CD4-positive, alpha-beta T cell (primary cell): Measurements from ENCODE around the gene POU2F2. TPM values are rescaled to one million over a fixed set of nuclear protein-coding genes. Genes with fewer than 3 reads are reported as not detected.
A peak's percentile ranks its signal among the peaks of the same experiment; 100 is the strongest.

Experiments used
- ATAC-seq: fragments of 200-7000 bp; cut with Tn5 transposase; one replicate; pipeline ENCODE4 v1.10.0; 2022; ENCODE audit warnings: mild to moderate bottlenecking; ENCODE audit not compliant: poor library complexity
- CTCF ChIA-PET: fragments of 350-600 bp; sonication (Branson Sonifier 250); formaldehyde crosslinking; loops from one replicate; lab custom pipeline; 2021; ENCODE audit warnings: antibody characterized with exemption, inconsistent platforms; lab: Charles Lee
- POLR2A ChIA-PET: fragments of 350-600 bp; sonication (Branson Sonifier 250); formaldehyde crosslinking; loops from one replicate; lab custom pipeline; 2021; ENCODE audit warnings: antibody characterized with exemption, inconsistent platforms; lab: Charles Lee
- DNase-seq, 14 experiments: peaks; one replicate each; pipeline ENCODE4 v3.0.0-alpha.2; 2013 to 2020; ENCODE audit warnings: mixed read lengths in 2 of 14
- H3K27ac ChIP-seq, 2 donors: one replicate each; pipeline versions ENCODE4 v1.5.1 to v1.7.0; 2013; ENCODE audit warnings: low read length in 2 of 2, low read depth in 1 of 2, mild to moderate bottlenecking in 1 of 2
- H3K27me3 ChIP-seq, 2 experiments: 1 replicate in 1 of 2; 2 replicates in 1 of 2; pipeline versions ENCODE4 v1.6.1 to v1.7.0; 2013; ENCODE audit warnings: low read length in 2 of 2, control low read depth in 1 of 2, mild to moderate bottlenecking in 1 of 2, moderate library complexity in 1 of 2; ENCODE audit not compliant: insufficient read depth in 2 of 2, control insufficient read depth in 1 of 2
- H3K36me3 ChIP-seq: one replicate; pipeline ENCODE4 v1.6.1; 2013; ENCODE audit warnings: low read length, control low read depth; ENCODE audit not compliant: insufficient read depth
- H3K4me1 ChIP-seq: one replicate; pipeline ENCODE4 v1.6.1; 2013; ENCODE audit warnings: low read length, control low read depth; ENCODE audit not compliant: insufficient read depth
- H3K4me3 ChIP-seq: one replicate; pipeline ENCODE4 v1.5.1; 2013; ENCODE audit warnings: mild to moderate bottlenecking, low read length, moderate library complexity
- H3K9me3 ChIP-seq, 2 experiments: 1 replicate in 1 of 2; 2 replicates in 1 of 2; pipeline versions ENCODE4 v1.6.1 to v1.7.0; 2013; ENCODE audit warnings: low read length in 2 of 2, mild to moderate bottlenecking in 2 of 2, control low read depth in 1 of 2, moderate library complexity in 1 of 2; ENCODE audit not compliant: control insufficient read depth in 1 of 2, insufficient read depth in 1 of 2
- H3K27ac Mint-ChIP-seq: one replicate; pipeline ENCODE4 v1.8.0; 2020; ENCODE audit warnings: mixed read lengths
- H3K27me3 Mint-ChIP-seq: one replicate; pipeline ENCODE4 v1.8.0; 2021; ENCODE audit warnings: mixed read lengths
- H3K36me3 Mint-ChIP-seq: one replicate; pipeline ENCODE4 v1.8.0; 2021; ENCODE audit warnings: low read depth, mixed read lengths
- H3K4me1 Mint-ChIP-seq: one replicate; pipeline ENCODE4 v1.8.0; 2021; ENCODE audit warnings: low read depth, mixed read lengths
- H3K4me3 Mint-ChIP-seq: one replicate; pipeline ENCODE4 v1.8.0; 2020; ENCODE audit warnings: mild to moderate bottlenecking, mixed read lengths
- H3K9me3 Mint-ChIP-seq: one replicate; pipeline ENCODE4 v1.8.0; 2020; ENCODE audit warnings: mixed read lengths
- CTCF ChIP-seq: fragments of 200-600 bp; IDR thresholded peaks from one replicate; pipeline ENCODE4 v1.8.0; 2022; ENCODE audit warnings: antibody characterized with exemption, mild to moderate bottlenecking
- intact Hi-C, 2 experiments: fragments of 100-400 bp; cut with DNase I in 1 of 2; cut with micrococcal nuclease in 1 of 2; formaldehyde crosslinking; loops; one replicate each; pipeline versions ENCODE4 v1.15.1 to v1.9.0; 2023 to 2025; cut with DNase I, micrococcal nuclease
- total RNA-seq, 174 experiments: library from RNA in 2 of 174; stranded (reverse) in 2 of 174; gene quantifications; one replicate each; pipeline ENCODE4 v1.2.3 and lab custom pipeline; 2021 to 2026

The POU2F2 gene
- total RNA-seq, 2 experiments from 2014 or later, result 18.6 to 19.9 TPM

- no peak overlapping the region for H3K4me3 ChIP-seq
- DNase-seq, result no peak
- Mint-ChIP-seq H3K4me3 (no peak overlapping the region), H3K27me3 (no peaks in the 10 kb centered on the region), H3K4me1 (peaks cover 18% of the 10 kb centered on the region), H3K27ac (no peak overlapping the region), H3K9me3 (no peaks in the 10 kb centered on the region), H3K36me3 (peaks cover 55% of the 10 kb centered on the region)
- CTCF ChIA-PET, result no interaction called here
- TF ChIP-seq CTCF, result no peak
- no peak overlapping the region for H3K27ac ChIP-seq
- no peaks in the 10 kb centered on the region for H3K27me3 ChIP-seq
- peaks cover 22% of the 10 kb centered on the region for H3K4me1 ChIP-seq
- no peaks in the 10 kb centered on the region for H3K9me3 ChIP-seq
- POLR2A ChIA-PET, result no interaction called here
- H3K36me3 ChIP-seq, result peaks cover 60% of the 10 kb centered on the region
- intact Hi-C loops, result no loop called here
- ATAC-seq, result no peak
Measured at GRCh38 chr19:42093926-42094325, 38.3 kb downstream of the POU2F2 start.

- ChIA-PET POLR2A (no interaction called here), CTCF (interaction anchor here (0.7 kb wide), 1 partner anchor 71 kb away, joined by 3 read pairs; no protein-coding TSS in a partner anchor)
- H3K9me3 Mint-ChIP-seq, result no peaks in the 10 kb centered on the region
- no peaks in the 10 kb centered on the region for H3K27me3 Mint-ChIP-seq
- no peak for TF ChIP-seq CTCF
- no peak overlapping the region for H3K27ac Mint-ChIP-seq
- H3K36me3 Mint-ChIP-seq, result peaks cover 52% of the 10 kb centered on the region
- Histone ChIP-seq H3K4me1 (peaks cover 25% of the 10 kb centered on the region), H3K27me3 (no peaks in the 10 kb centered on the region), H3K9me3 (no peaks in the 10 kb centered on the region), H3K27ac (no peak overlapping the region), H3K36me3 (peaks cover 56% of the 10 kb centered on the region), H3K4me3 (no peak overlapping the region)
- DNase-seq (no peak), ATAC-seq (no peak)
- intact Hi-C loops, result no loop called here
- H3K4me1 Mint-ChIP-seq, result peaks cover 18% of the 10 kb centered on the region
- H3K4me3 Mint-ChIP-seq, result no peak overlapping the region
Measured at GRCh38 chr19:42093505-42093904, 38.7 kb downstream of the POU2F2 start.

GRCh38 chr19:42092350-42092749 is 39.9 kb downstream of the POU2F2 start:
- CTCF ChIA-PET, result interaction anchor here (0.9 kb wide), 1 partner anchor 16 kb away, joined by 3 read pairs; the partner anchor contains the start of gene ZNF574
- no peak overlapping the region for H3K27ac ChIP-seq
- peaks cover 25% of the 10 kb centered on the region for H3K4me1 ChIP-seq
- DNase-seq, result peak in 10 of 14 experiments; percentile 14 to 68 (median 38)
- H3K27me3 ChIP-seq, result no peaks in the 10 kb centered on the region
- Mint-ChIP-seq H3K9me3 (no peaks in the 10 kb centered on the region), H3K4me3 (no peak overlapping the region), H3K27me3 (no peaks in the 10 kb centered on the region), H3K36me3 (peaks cover 44% of the 10 kb centered on the region), H3K4me1 (peaks cover 18% of the 10 kb centered on the region), H3K27ac (peak overlapping the region; percentile 32)
- peaks cover 46% of the 10 kb centered on the region for H3K36me3 ChIP-seq
- peak; percentile 64 for ATAC-seq
- POLR2A ChIA-PET, result no interaction called here
- no peak overlapping the region for H3K4me3 ChIP-seq
- TF ChIP-seq CTCF, result peak; percentile 47
- H3K9me3 ChIP-seq, result no peaks in the 10 kb centered on the region
- intact Hi-C loops, result no loop called here
